HG03064 (cell line): ENCODE measurements around the gene OR5AP2.
"Not testable (repeated sequence)": the region's sequence is repeated elsewhere in the genome, so short reads cannot be mapped to it uniquely, and the experiment has no call there.

ENCODE experiments used
- ATAC-seq: cut with Tn5 transposase; IDR thresholded peaks from one replicate; pipeline ENCODE4 v1.9.1; 2021; ENCODE audit warnings: low read depth; ENCODE audit not compliant: unreplicated experiment

The OR5AP2 gene

GRCh38 chr11:56642339-56642738, at the start of gene OR5AP2:
TSS of gene OR5AP2 (minus strand) at chr11:56642439. CDS start at chr11:56642439, 0 bp downstream.
- ATAC-seq, result no peak

- not testable (repeated sequence) for ATAC-seq
These were observed 48.9 kb upstream of the OR5AP2 start for GRCh38 chr11:56691179-56691578.

- no peak for ATAC-seq
These were observed 46.4 kb upstream of the OR5AP2 start for GRCh38 chr11:56688554-56689100.

GRCh38 chr11:56670984-56671383, 28.7 kb upstream of the OR5AP2 start:
- ATAC-seq, result no peak

- ATAC-seq, result no peak
These were observed 21.1 kb upstream of the OR5AP2 start, which contains the start of gene OR5AR1 for GRCh38 chr11:56663386-56663785. TSS of gene OR5AR1 (plus strand) at chr11:56663686. CDS start at chr11:56663686, 0 bp downstream.

- no peak for ATAC-seq
These were observed 17.5 kb upstream of the OR5AP2 start for GRCh38 chr11:56659755-56660154.

- ATAC-seq, result no peak
These were observed 4.7 kb downstream of the OR5AP2 start for GRCh38 chr11:56637500-56637899.

GRCh38 chr11:56636861-56637260, 5.4 kb downstream of the OR5AP2 start:
- no peak for ATAC-seq

- no peak for ATAC-seq
These were observed 9.9 kb downstream of the OR5AP2 start for GRCh38 chr11:56632329-56632728.

- no peak for ATAC-seq
These were observed 16.3 kb downstream of the OR5AP2 start for GRCh38 chr11:56625946-56626345.

- ATAC-seq, result no peak
These were observed 17.6 kb downstream of the OR5AP2 start for GRCh38 chr11:56624661-56625110.

- ATAC-seq, result no peak
These were observed 31.1 kb downstream of the OR5AP2 start for GRCh38 chr11:56611174-56611573.

GRCh38 chr11:56592088-56592717, 50.0 kb downstream of the OR5AP2 start:
- ATAC-seq, result not testable (repeated sequence)
